ENCODE data around the gene OLR1. TPM values are rescaled to one million over a fixed set of nuclear protein-coding genes. Genes with fewer than 3 reads are reported as not detected.
"Not testable (repeated sequence)": the region's sequence is repeated elsewhere in the genome, so short reads cannot be mapped to it uniquely, and the experiment has no call there.

The OLR1 gene
- total RNA-seq, 4 donors from 2014 or later: 0.41 TPM; not detected in 3

- H3K27me3 ChIP-seq: no peaks in the 10 kb centered on the region
- intact Hi-C loops (cut with DNase I; ENCODE audit: low total_unique reads): no loop called here
- no peak for DNase-seq
These were observed 33.4 kb upstream of the OLR1 start for GRCh38 chr12:10205220-10205807.

GRCh38 chr12:10204495-10204894 lies 32.6 kb upstream of the OLR1 start:
- DNase-seq; H3K9me3 ChIP-seq; intact Hi-C loops (cut with DNase I; ENCODE audit: low total_unique reads); H3K4me1 ChIP-seq; H3K27me3 ChIP-seq; H3K36me3 ChIP-seq; H3K4me3 ChIP-seq: not testable (repeated sequence)
- peak overlapping the region in 1 of 2 donors; percentile 11 for H3K27ac ChIP-seq

More at GRCh38 chr12:10205220-10205807, 33.4 kb upstream of the OLR1 start:
- Histone ChIP-seq H3K9me3 (no peaks in the 10 kb centered on the region), H3K36me3 (no peaks in the 10 kb centered on the region), H3K4me1 (no peaks in the 10 kb centered on the region), H3K4me3 (no peak overlapping the region), H3K27ac (peak overlapping the region in 1 of 2 donors; percentile 14)
- TF ChIP-seq CTCF (IDR thresholded peaks at IDR 0.05): no peak
- no peak for TF ChIP-seq POLR2A (IDR thresholded peaks at IDR 0.05)

- H3K27ac ChIP-seq: no peak overlapping the region
- H3K27me3 ChIP-seq: no peaks in the 10 kb centered on the region
- no peak for DNase-seq
- H3K9me3 ChIP-seq: no peaks in the 10 kb centered on the region
- no peaks in the 10 kb centered on the region for H3K4me1 ChIP-seq
- H3K4me3 ChIP-seq: no peak overlapping the region
- TF ChIP-seq POLR2A (IDR thresholded peaks at IDR 0.05): no peak
- no peak for TF ChIP-seq CTCF (IDR thresholded peaks at IDR 0.05)
- intact Hi-C loops (cut with DNase I; ENCODE audit: low total_unique reads): no loop called here
- no peaks in the 10 kb centered on the region for H3K36me3 ChIP-seq
These were observed 25.9 kb upstream of the OLR1 start for GRCh38 chr12:10197879-10198278.

GRCh38 chr12:10196210-10196609 lies 24.3 kb upstream of the OLR1 start:
- Histone ChIP-seq H3K27me3 (no peaks in the 10 kb centered on the region), H3K4me3 (no peak overlapping the region), H3K27ac (no peak overlapping the region), H3K4me1 (no peaks in the 10 kb centered on the region), H3K9me3 (no peaks in the 10 kb centered on the region), H3K36me3 (no peaks in the 10 kb centered on the region)
- intact Hi-C loops (cut with DNase I; ENCODE audit: low total_unique reads): no loop called here
- TF ChIP-seq POLR2A (IDR thresholded peaks at IDR 0.05): no peak
- no peak for DNase-seq

GRCh38 chr12:10194160-10194670 lies 22.3 kb upstream of the OLR1 start:
- TF ChIP-seq CTCF (IDR thresholded peaks at IDR 0.05) (no peak), POLR2A (IDR thresholded peaks at IDR 0.05) (no peak)
- Histone ChIP-seq H3K4me1 (no peaks in the 10 kb centered on the region), H3K27me3 (no peaks in the 10 kb centered on the region), H3K36me3 (no peaks in the 10 kb centered on the region), H3K27ac (no peak overlapping the region), H3K9me3 (no peaks in the 10 kb centered on the region), H3K4me3 (no peak overlapping the region)
- DNase-seq: no peak
- intact Hi-C loops (cut with DNase I; ENCODE audit: low total_unique reads): no loop called here

GRCh38 chr12:10191865-10192264 lies 19.9 kb upstream of the OLR1 start:
- intact Hi-C loops (cut with DNase I; ENCODE audit: low total_unique reads): no loop called here
- no peak overlapping the region for H3K27ac ChIP-seq
- TF ChIP-seq CTCF (IDR thresholded peaks at IDR 0.05) (no peak), POLR2A (IDR thresholded peaks at IDR 0.05) (no peak)

More at GRCh38 chr12:10191865-10192264, 19.9 kb upstream of the OLR1 start:
- no peak overlapping the region for H3K4me3 ChIP-seq
- no peaks in the 10 kb centered on the region for H3K4me1 ChIP-seq
- H3K36me3 ChIP-seq: no peaks in the 10 kb centered on the region
- no peak for DNase-seq
- no peaks in the 10 kb centered on the region for H3K27me3 ChIP-seq
- no peaks in the 10 kb centered on the region for H3K9me3 ChIP-seq
